Measurements from ENCODE around the gene C1QTNF8.

Gene C1QTNF8

GRCh38 chr16:1061769-1062505, 34.1 kb downstream of the C1QTNF8 start:
- no peak overlapping the region for H3K27ac Mint-ChIP-seq

GRCh38 chr16:1060416-1061340, 35.4 kb downstream of the C1QTNF8 start:
- no peak for DNase-seq
- H3K4me1 Mint-ChIP-seq (ENCODE audit: low read depth): no peaks in the 10 kb centered on the region
- H3K9me3 Mint-ChIP-seq: peaks cover 4% of the 10 kb centered on the region
- no peak overlapping the region for H3K4me3 Mint-ChIP-seq
- H3K36me3 Mint-ChIP-seq (ENCODE audit: low read depth): no peaks in the 10 kb centered on the region
- no peak overlapping the region for H3K27ac Mint-ChIP-seq
- H3K27me3 Mint-ChIP-seq: peaks cover 29% of the 10 kb centered on the region

More at GRCh38 chr16:1061769-1062505, 34.1 kb downstream of the C1QTNF8 start:
- H3K4me3 Mint-ChIP-seq: no peak overlapping the region
- H3K9me3 Mint-ChIP-seq: peaks cover 4% of the 10 kb centered on the region
- H3K36me3 Mint-ChIP-seq (ENCODE audit: low read depth): no peaks in the 10 kb centered on the region
- no peaks in the 10 kb centered on the region for H3K4me1 Mint-ChIP-seq (ENCODE audit: low read depth)
- peaks cover 35% of the 10 kb centered on the region for H3K27me3 Mint-ChIP-seq
- DNase-seq: no peak

GRCh38 chr16:1059310-1059709, 36.7 kb downstream of the C1QTNF8 start:
- Mint-ChIP-seq H3K27ac (no peak overlapping the region), H3K4me1 (ENCODE audit: low read depth) (no peaks in the 10 kb centered on the region), H3K4me3 (no peak overlapping the region), H3K36me3 (ENCODE audit: low read depth) (no peaks in the 10 kb centered on the region), H3K9me3 (peaks cover 4% of the 10 kb centered on the region), H3K27me3 (peaks cover 18% of the 10 kb centered on the region)
- DNase-seq: no peak

GRCh38 chr16:1058216-1058615, 37.8 kb downstream of the C1QTNF8 start:
- no peak overlapping the region for H3K4me3 Mint-ChIP-seq
- no peaks in the 10 kb centered on the region for H3K4me1 Mint-ChIP-seq (ENCODE audit: low read depth)
- peaks cover 4% of the 10 kb centered on the region for H3K9me3 Mint-ChIP-seq
- no peaks in the 10 kb centered on the region for H3K36me3 Mint-ChIP-seq (ENCODE audit: low read depth)
- no peak for DNase-seq
- peaks cover 11% of the 10 kb centered on the region for H3K27me3 Mint-ChIP-seq
- no peak overlapping the region for H3K27ac Mint-ChIP-seq

- H3K27me3 Mint-ChIP-seq: peaks cover 8% of the 10 kb centered on the region
- DNase-seq: peak; percentile 82
- no peaks in the 10 kb centered on the region for H3K4me1 Mint-ChIP-seq (ENCODE audit: low read depth)
- H3K36me3 Mint-ChIP-seq (ENCODE audit: low read depth): no peaks in the 10 kb centered on the region
- peaks cover 4% of the 10 kb centered on the region for H3K9me3 Mint-ChIP-seq
- no peak overlapping the region for H3K27ac Mint-ChIP-seq
- H3K4me3 Mint-ChIP-seq: no peak overlapping the region
Measured at GRCh38 chr16:1057252-1057932, 38.7 kb downstream of the C1QTNF8 start.

GRCh38 chr16:1056196-1056595, 39.8 kb downstream of the C1QTNF8 start:
- H3K9me3 Mint-ChIP-seq: peaks cover 4% of the 10 kb centered on the region
- H3K27me3 Mint-ChIP-seq: peaks cover 8% of the 10 kb centered on the region
- no peak overlapping the region for H3K27ac Mint-ChIP-seq
- no peaks in the 10 kb centered on the region for H3K36me3 Mint-ChIP-seq (ENCODE audit: low read depth)
- H3K4me1 Mint-ChIP-seq (ENCODE audit: low read depth): no peaks in the 10 kb centered on the region
- DNase-seq: no peak
- no peak overlapping the region for H3K4me3 Mint-ChIP-seq

- no peak for DNase-seq
- no peaks in the 10 kb centered on the region for H3K4me1 Mint-ChIP-seq (ENCODE audit: low read depth)
- H3K27ac Mint-ChIP-seq: no peak overlapping the region
- peaks cover 4% of the 10 kb centered on the region for H3K9me3 Mint-ChIP-seq
- peaks cover 8% of the 10 kb centered on the region for H3K27me3 Mint-ChIP-seq
- H3K36me3 Mint-ChIP-seq (ENCODE audit: low read depth): no peaks in the 10 kb centered on the region
- no peak overlapping the region for H3K4me3 Mint-ChIP-seq
Measured at GRCh38 chr16:1055557-1055924, 40.5 kb downstream of the C1QTNF8 start.

GRCh38 chr16:1054660-1055556, 41.1 kb downstream of the C1QTNF8 start:
- no peak overlapping the region for H3K4me3 Mint-ChIP-seq
- no peaks in the 10 kb centered on the region for H3K36me3 Mint-ChIP-seq (ENCODE audit: low read depth)
- no peaks in the 10 kb centered on the region for H3K4me1 Mint-ChIP-seq (ENCODE audit: low read depth)
- H3K27me3 Mint-ChIP-seq: peaks cover 8% of the 10 kb centered on the region
- DNase-seq: peak; percentile 67
- H3K9me3 Mint-ChIP-seq: peaks cover 4% of the 10 kb centered on the region
- H3K27ac Mint-ChIP-seq: no peak overlapping the region

GRCh38 chr16:1053700-1054368, 42.2 kb downstream of the C1QTNF8 start:
- H3K27me3 Mint-ChIP-seq: peaks cover 8% of the 10 kb centered on the region
- H3K9me3 Mint-ChIP-seq: no peaks in the 10 kb centered on the region
- H3K36me3 Mint-ChIP-seq (ENCODE audit: low read depth): no peaks in the 10 kb centered on the region
- H3K4me1 Mint-ChIP-seq (ENCODE audit: low read depth): no peaks in the 10 kb centered on the region
- no peak overlapping the region for H3K27ac Mint-ChIP-seq
- H3K4me3 Mint-ChIP-seq: no peak overlapping the region
- DNase-seq: no peak

GRCh38 chr16:1053121-1053521, 42.9 kb downstream of the C1QTNF8 start:
- H3K27me3 Mint-ChIP-seq: peaks cover 8% of the 10 kb centered on the region
- no peaks in the 10 kb centered on the region for H3K4me1 Mint-ChIP-seq (ENCODE audit: low read depth)
- no peaks in the 10 kb centered on the region for H3K9me3 Mint-ChIP-seq
- H3K27ac Mint-ChIP-seq: no peak overlapping the region
- no peak for DNase-seq
- H3K36me3 Mint-ChIP-seq (ENCODE audit: low read depth): no peaks in the 10 kb centered on the region
- H3K4me3 Mint-ChIP-seq: no peak overlapping the region

GRCh38 chr16:1052721-1053120, 43.3 kb downstream of the C1QTNF8 start:
- H3K9me3 Mint-ChIP-seq: no peaks in the 10 kb centered on the region
- no peak for DNase-seq
- H3K27ac Mint-ChIP-seq: no peak overlapping the region
- H3K4me1 Mint-ChIP-seq (ENCODE audit: low read depth): no peaks in the 10 kb centered on the region
- H3K27me3 Mint-ChIP-seq: peaks cover 8% of the 10 kb centered on the region
- H3K4me3 Mint-ChIP-seq: no peak overlapping the region
- no peaks in the 10 kb centered on the region for H3K36me3 Mint-ChIP-seq (ENCODE audit: low read depth)

- DNase-seq: no peak
- Mint-ChIP-seq H3K27ac (no peak overlapping the region), H3K4me1 (ENCODE audit: low read depth) (no peaks in the 10 kb centered on the region), H3K27me3 (peaks cover 8% of the 10 kb centered on the region), H3K36me3 (ENCODE audit: low read depth) (no peaks in the 10 kb centered on the region), H3K9me3 (no peaks in the 10 kb centered on the region), H3K4me3 (no peak overlapping the region)
Measured at GRCh38 chr16:1051446-1051845, 44.6 kb downstream of the C1QTNF8 start.

GRCh38 chr16:1050921-1051320, 45.1 kb downstream of the C1QTNF8 start:
- Mint-ChIP-seq H3K27ac (no peak overlapping the region), H3K9me3 (no peaks in the 10 kb centered on the region), H3K4me3 (no peak overlapping the region), H3K4me1 (ENCODE audit: low read depth) (no peaks in the 10 kb centered on the region), H3K36me3 (ENCODE audit: low read depth) (no peaks in the 10 kb centered on the region), H3K27me3 (peaks cover 3% of the 10 kb centered on the region)
- no peak for DNase-seq

Data from activated T-cell treated with anti-CD3 and anti-CD28 coated beads, Interleukin-2, amount 50 U/mL, for 24 hours (primary cell).